GM10248 (cell line): ENCODE measurements around the gene OSBPL5.

Experiments used
- CTCF ChIA-PET: fragments of 300-600 bp; sonication (Branson Sonifier 250); formaldehyde crosslinking; extraction: SDS; loops from one replicate; lab custom pipeline; 2021; ENCODE audit warnings: antibody characterized with exemption; lab: Yijun Ruan, JAX
- POLR2A ChIA-PET: fragments of 350-650 bp; sonication (Branson Sonifier 250); formaldehyde crosslinking; extraction: SDS; loops from one replicate; lab custom pipeline; 2020; ENCODE audit warnings: antibody characterized with exemption; lab: Yijun Ruan, JAX
- DNase-seq: peaks from one replicate; pipeline ENCODE4 v3.0.0; 2012; ENCODE audit errors: extremely low spot score
- CTCF ChIP-seq: IDR thresholded peaks from 2 replicates; pipeline ENCODE4 v1.5.1; 2012; ENCODE audit warnings: mild to moderate bottlenecking, low read depth; ENCODE audit errors: extremely low read depth, missing control alignments, control extremely low read depth

OSBPL5 gene

GRCh38 chr11:3189886-3190583, 24.9 kb upstream of the OSBPL5 start:
- no peak for DNase-seq
- ChIA-PET POLR2A (no interaction called here), CTCF (no interaction called here)
- TF ChIP-seq CTCF: no peak

DNA sequence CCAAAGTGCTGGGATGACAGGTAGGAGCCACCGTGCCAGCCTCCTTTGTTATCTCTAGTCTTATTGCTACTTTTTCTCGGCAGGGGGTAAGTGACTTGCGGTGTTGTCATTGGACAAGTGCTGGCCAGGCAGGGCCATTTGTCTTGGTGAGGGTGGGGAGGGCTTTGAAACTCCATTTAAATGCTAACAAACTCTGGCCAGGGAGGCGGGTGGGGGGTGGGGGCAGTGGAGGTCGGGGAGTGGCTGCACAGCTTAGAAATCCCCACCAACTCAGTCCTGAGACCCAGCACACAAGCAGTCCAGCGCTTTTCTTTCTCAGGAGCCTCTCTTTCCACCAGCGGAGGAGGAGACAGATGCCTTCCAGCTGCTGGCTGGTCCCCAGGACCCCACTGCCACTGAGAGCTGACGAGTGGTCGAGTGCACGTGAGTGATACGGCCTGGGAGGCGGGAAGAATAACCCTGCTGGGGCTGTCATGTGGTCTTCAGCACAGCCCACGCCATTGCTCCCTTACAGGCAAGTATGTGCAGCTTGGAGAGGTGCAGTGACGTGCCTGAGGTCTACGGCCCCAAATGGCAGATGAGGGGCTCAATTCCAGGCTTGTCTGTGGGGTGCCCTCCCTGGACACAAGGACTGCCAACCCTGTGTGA, 24.2 kb upstream of the OSBPL5 start:
- DNase-seq: no peak
- no peak for TF ChIP-seq CTCF
- ChIA-PET CTCF (no interaction called here), POLR2A (no interaction called here)

- ChIA-PET CTCF (no interaction called here), POLR2A (no interaction called here)
- no peak for TF ChIP-seq CTCF
- DNase-seq: no peak
Measured at GRCh38 chr11:3188496-3189195, 23.5 kb upstream of the OSBPL5 start.

- POLR2A ChIA-PET: no interaction called here
- no peak for TF ChIP-seq CTCF
- DNase-seq: no peak
- CTCF ChIA-PET: no interaction called here
Measured at GRCh38 chr11:3186166-3186953, 21.2 kb upstream of the OSBPL5 start.

DNA sequence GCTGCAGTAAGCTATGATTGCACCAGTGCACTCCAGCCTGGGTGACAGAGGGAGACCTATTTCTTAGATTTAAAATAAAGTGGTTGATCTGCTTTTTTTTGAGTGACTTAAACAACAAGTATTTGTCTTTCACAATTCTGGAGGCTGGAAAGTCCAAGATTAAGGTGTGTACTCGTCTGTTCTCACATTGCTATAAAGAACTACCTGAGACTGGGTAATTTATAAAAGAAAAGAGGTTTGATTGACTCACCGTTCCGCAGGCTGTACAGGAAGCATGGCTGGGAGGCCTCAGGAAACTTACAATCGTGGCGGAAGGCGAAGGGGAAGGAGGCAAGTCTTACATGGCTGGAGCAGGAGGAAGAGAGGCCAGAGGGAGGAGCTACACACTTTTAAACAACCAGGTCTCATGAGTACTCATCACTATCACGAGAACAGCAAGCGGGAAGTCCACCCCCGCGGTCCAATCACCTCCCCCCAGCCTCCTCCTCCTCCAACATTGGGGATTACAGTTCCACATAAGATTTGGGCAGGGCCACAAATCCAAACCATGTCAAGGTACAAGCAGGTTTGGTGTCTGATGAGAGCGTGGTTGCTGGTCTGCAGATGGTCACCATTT, 19.7 kb upstream of the OSBPL5 start:
- no peak for TF ChIP-seq CTCF
- ChIA-PET POLR2A (no interaction called here), CTCF (no interaction called here)
- no peak for DNase-seq

DNA sequence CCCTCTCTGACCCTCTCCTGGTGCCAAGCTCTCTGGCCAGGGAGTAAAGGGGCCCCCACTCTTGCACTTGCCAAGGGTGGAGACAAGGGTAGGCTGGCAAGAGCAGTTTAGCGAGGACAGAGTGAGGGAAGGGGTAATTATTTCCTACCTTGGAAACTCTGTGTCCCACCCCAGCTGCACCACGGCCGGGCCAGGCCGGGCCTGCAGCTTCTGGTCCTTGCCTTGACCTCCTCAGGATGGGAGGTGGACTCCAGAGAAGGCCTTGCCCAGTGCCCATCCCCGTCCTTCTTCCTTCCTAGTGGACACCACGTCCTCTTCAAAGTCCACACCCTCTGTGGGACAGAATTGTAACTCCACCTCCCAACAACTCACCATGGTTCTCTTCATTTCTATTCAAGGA, 18.4 kb upstream of the OSBPL5 start:
- TF ChIP-seq CTCF: no peak
- CTCF ChIA-PET: no interaction called here
- DNase-seq: no peak
- POLR2A ChIA-PET: no interaction called here
